T-cell (primary cell): ENCODE data around the gene TNS4. TPM values are rescaled to one million over a fixed set of nuclear protein-coding genes. Genes with fewer than 3 reads are reported as not detected.

ENCODE experiments used
- ATAC-seq, 4 experiments: fragments of 200-7000 bp in 3 of 4; fragments of 150-1000 bp in 1 of 4; cut with Tn5 transposase; replicated peaks in 1 of 4; 1 replicate in 3 of 4; 2 replicates in 1 of 4; pipeline ENCODE4 v1.10.0; 2021; ENCODE audit warnings: moderate library complexity in 3 of 4, mild to moderate bottlenecking in 2 of 4, moderate number of reproducible peaks in 1 of 4
- CTCF ChIA-PET, 2 donors: fragments of 300-600 bp; sonication (Branson Sonifier 250); formaldehyde crosslinking; loops; one replicate each; lab custom pipeline; 2022; ENCODE audit warnings: antibody characterized with exemption in 2 of 2; lab: Charles Lee
- POLR2A ChIA-PET, 2 donors: fragments of 300-600 bp; sonication (Branson Sonifier 250); formaldehyde crosslinking; loops; one replicate each; lab custom pipeline; 2022; ENCODE audit warnings: antibody characterized with exemption in 2 of 2; lab: Charles Lee
- DNase-seq, 35 experiments: peaks; one replicate each; pipeline versions ENCODE4 v3.0.0 to v3.0.0-alpha.2; 2013 to 2023
- H3K27ac ChIP-seq: one replicate; pipeline ENCODE4 v1.5.1; 2013; ENCODE audit warnings: low read length
- H3K27me3 ChIP-seq, 2 experiments: replicated peaks in 1 of 2; 1 replicate in 1 of 2; 2 replicates in 1 of 2; pipeline versions ENCODE4 v1.6.1 to v1.7.0; 2013; ENCODE audit warnings: low read length in 1 of 2, mixed read lengths in 1 of 2; ENCODE audit not compliant: control insufficient read depth in 2 of 2, insufficient read depth in 2 of 2; ENCODE audit errors: extremely low read depth in 1 of 2
- H3K36me3 ChIP-seq, 2 donors: 1 replicate in 1 of 2; 2 replicates in 1 of 2; pipeline versions ENCODE4 v1.6.1 to v1.7.0; 2013; ENCODE audit warnings: low read length in 1 of 2; ENCODE audit not compliant: control insufficient read depth in 2 of 2, insufficient read depth in 1 of 2; ENCODE audit errors: extremely low read depth in 1 of 2
- H3K4me1 ChIP-seq, 2 experiments: 1 replicate in 1 of 2; 2 replicates in 1 of 2; pipeline versions ENCODE4 v1.6.1 to v1.7.0; 2013; ENCODE audit warnings: low read length in 2 of 2, mixed read lengths in 1 of 2; ENCODE audit not compliant: insufficient read depth in 2 of 2, control insufficient read depth in 1 of 2; ENCODE audit errors: extremely low read depth in 1 of 2
- H3K4me3 ChIP-seq, 2 donors: 1 replicate in 1 of 2; 2 replicates in 1 of 2; pipeline versions ENCODE4 v1.5.1 to v1.7.0; 2013; ENCODE audit warnings: mild to moderate bottlenecking in 2 of 2, low read length in 1 of 2, moderate library complexity in 1 of 2; ENCODE audit not compliant: control insufficient read depth in 1 of 2; ENCODE audit errors: extremely low read depth in 1 of 2
- H3K9me3 ChIP-seq: 2 replicates; pipeline ENCODE4 v1.7.0; 2013
- H3K27ac Mint-ChIP-seq, 2 donors: one replicate each; pipeline ENCODE4 v1.8.0; 2020 to 2021; ENCODE audit warnings: mild to moderate bottlenecking in 2 of 2, mixed read lengths in 2 of 2
- H3K27me3 Mint-ChIP-seq, 2 donors: one replicate each; pipeline ENCODE4 v1.8.0; 2021 to 2022; ENCODE audit warnings: mixed read lengths in 2 of 2
- H3K36me3 Mint-ChIP-seq: one replicate; pipeline ENCODE4 v1.8.0; 2021; ENCODE audit warnings: mixed read lengths
- H3K4me1 Mint-ChIP-seq, 3 donors: one replicate each; pipeline ENCODE4 v1.8.0; 2020 to 2022; ENCODE audit warnings: mixed read lengths in 3 of 3, mild to moderate bottlenecking in 1 of 3
- H3K4me3 Mint-ChIP-seq, 3 donors: one replicate each; pipeline ENCODE4 v1.8.0; 2020 to 2022; ENCODE audit warnings: mild to moderate bottlenecking in 3 of 3, mixed read lengths in 3 of 3, moderate library complexity in 3 of 3
- H3K9me3 Mint-ChIP-seq, 3 donors: one replicate each; pipeline ENCODE4 v1.8.0; 2020 to 2022; ENCODE audit warnings: mixed read lengths in 3 of 3
- WGBS: methylation state at CpG from one replicate; pipeline ENCODE4 v1.1.5; 2013; ENCODE audit warnings: missing lambda C conversion rate; ENCODE audit not compliant: insufficient coverage; 5-methylcytosine and 5-hydroxymethylcytosine counted together
- total RNA-seq, 35 experiments: library from RNA in 6 of 35; stranded (reverse) in 6 of 35; fragments of 120-200 nt in 1 of 35; gene quantifications; one replicate each; pipeline versions ENCODE4 v1.2.1 to v1.2.4 and lab custom pipeline; 2013 to 2026

The TNS4 gene
- total RNA-seq, 5 donors from 2014 or later (not counting 1 experiment from before 2014, with no cell fraction given): 0.55 to 3.7 (median 0.66) TPM

DNA sequence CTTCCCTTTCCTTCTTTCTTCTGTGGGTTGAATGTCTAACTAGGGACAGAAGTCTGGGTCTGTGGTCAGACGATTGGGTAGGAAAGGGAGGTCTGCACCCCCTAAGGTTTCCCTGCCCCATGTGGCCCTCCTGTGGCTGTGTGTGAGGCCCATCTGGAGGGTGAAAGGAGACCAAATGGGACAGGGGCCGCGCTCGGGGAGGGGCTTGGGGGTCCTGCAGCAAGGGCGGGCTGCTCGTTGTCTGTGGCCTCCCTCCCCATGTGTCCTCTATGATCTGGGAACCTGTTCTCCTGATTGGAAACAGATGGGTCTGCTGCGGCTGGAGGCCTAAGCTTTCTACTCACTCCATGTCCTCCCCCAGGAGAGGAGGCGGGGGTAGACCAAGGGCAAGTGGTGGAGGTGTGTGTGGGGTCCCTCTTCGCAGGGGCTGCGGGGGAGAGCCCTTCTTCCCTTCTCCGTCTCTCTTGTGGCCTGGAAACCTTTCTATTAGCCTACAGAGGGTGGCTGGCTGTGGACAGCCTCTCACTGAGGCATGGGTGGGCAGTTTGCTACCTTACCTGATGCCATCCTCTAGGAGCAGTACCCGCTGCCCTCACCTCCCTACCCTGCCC is 39.6 kb downstream of the TNS4 start:
- WGBS: 100% methylated on average over 1 of the region's 12 CpGs
- ChIA-PET CTCF (no interaction called here), POLR2A (no interaction called here)
- Histone ChIP-seq H3K4me3 (no peak overlapping the region), H3K9me3 (no peaks in the 10 kb centered on the region), H3K27ac (no peak overlapping the region), H3K36me3 (no peaks in the 10 kb centered on the region), H3K4me1 (no peaks in the 10 kb centered on the region), H3K27me3 (no peaks in the 10 kb centered on the region)
- no peak overlapping the region for H3K4me3 Mint-ChIP-seq
- no peaks in the 10 kb centered on the region for H3K9me3 Mint-ChIP-seq
- ATAC-seq: no peak
- no peak for DNase-seq
- no peak overlapping the region for H3K27ac Mint-ChIP-seq
- no peaks in the 10 kb centered on the region for H3K27me3 Mint-ChIP-seq
- H3K4me1 Mint-ChIP-seq: no peaks in the 10 kb centered on the region
- H3K36me3 Mint-ChIP-seq: no peaks in the 10 kb centered on the region

GRCh38 chr17:40460968-40461731 is 40.3 kb downstream of the TNS4 start:
- no peak overlapping the region for H3K4me3 Mint-ChIP-seq
- ATAC-seq: no peak

GRCh38 chr17:40460604-40460967 is 40.8 kb downstream of the TNS4 start:
- Mint-ChIP-seq H3K27ac (no peak overlapping the region), H3K9me3 (no peaks in the 10 kb centered on the region), H3K4me3 (no peak overlapping the region), H3K27me3 (no peaks in the 10 kb centered on the region), H3K4me1 (no peaks in the 10 kb centered on the region), H3K36me3 (peaks cover 4% of the 10 kb centered on the region)
- Histone ChIP-seq H3K4me3 (no peak overlapping the region), H3K27ac (no peak overlapping the region), H3K4me1 (no peaks in the 10 kb centered on the region), H3K27me3 (no peaks in the 10 kb centered on the region), H3K9me3 (no peaks in the 10 kb centered on the region), H3K36me3 (no peaks in the 10 kb centered on the region)
- ChIA-PET POLR2A (no interaction called here), CTCF (no interaction called here)
- WGBS: 67% methylated on average over 1 of the region's 3 CpGs
- DNase-seq (no peak), ATAC-seq (no peak)

More at GRCh38 chr17:40460968-40461731, 40.3 kb downstream of the TNS4 start:
- Mint-ChIP-seq H3K9me3 (no peaks in the 10 kb centered on the region), H3K4me1 (no peaks in the 10 kb centered on the region), H3K27me3 (no peaks in the 10 kb centered on the region), H3K36me3 (no peaks in the 10 kb centered on the region), H3K27ac (no peak overlapping the region)
- no peaks in the 10 kb centered on the region for H3K36me3 ChIP-seq
- ChIA-PET CTCF (no interaction called here), POLR2A (no interaction called here)
- DNase-seq: no peak
- H3K9me3 ChIP-seq: no peaks in the 10 kb centered on the region
- no peaks in the 10 kb centered on the region for H3K27me3 ChIP-seq
- no peak overlapping the region for H3K27ac ChIP-seq
- no peak overlapping the region for H3K4me3 ChIP-seq
- WGBS: 97% methylated on average over 6 of the region's 9 CpGs
- no peaks in the 10 kb centered on the region for H3K4me1 ChIP-seq

DNA sequence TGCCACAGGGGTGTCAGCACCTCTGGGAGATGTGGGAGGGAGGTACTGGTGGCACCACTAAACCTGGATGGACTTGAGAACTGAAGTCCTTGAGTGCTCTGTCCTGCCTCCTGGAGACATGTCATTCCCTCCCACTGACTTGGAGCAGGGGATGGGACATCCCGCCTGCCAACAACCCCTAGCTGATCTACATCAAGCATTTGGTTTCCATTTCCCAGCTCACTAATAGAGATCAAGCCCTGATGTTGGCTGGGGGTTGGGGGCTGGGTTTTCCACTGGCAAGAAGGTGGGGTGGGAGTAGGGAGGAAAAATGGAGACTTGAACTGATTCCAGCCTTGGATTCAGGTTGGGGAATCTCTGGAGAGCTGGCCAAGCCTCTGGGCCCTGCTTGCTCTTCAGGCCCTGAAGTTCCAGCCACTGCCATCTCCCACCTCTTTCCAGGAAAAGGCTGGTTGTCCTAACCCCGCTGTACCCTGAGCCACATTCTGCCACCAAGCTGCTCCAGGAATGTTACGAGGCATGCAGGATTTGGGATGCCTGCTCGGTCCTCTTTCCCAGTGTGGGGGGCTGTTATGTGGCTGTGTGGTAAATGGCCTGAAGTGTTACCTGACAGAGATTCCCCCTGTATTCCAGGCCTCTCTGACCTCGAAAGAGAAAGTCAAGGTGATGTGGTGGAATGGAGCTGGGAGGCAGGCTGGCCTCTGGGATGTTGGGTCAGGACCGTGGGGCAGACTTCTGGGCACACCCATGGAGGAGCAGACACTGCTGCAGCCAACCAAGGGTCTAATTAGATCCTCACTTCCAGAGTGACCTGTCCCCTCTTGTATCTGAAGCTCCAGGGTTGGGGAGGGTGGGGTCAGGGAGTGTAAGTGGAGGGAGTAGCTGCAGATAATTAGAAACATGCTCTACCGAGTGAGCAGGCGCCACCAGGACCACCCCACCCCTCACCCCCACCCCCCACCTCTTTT is 41.5 kb downstream of the TNS4 start:
- Histone ChIP-seq H3K27me3 (no peaks in the 10 kb centered on the region), H3K36me3 (no peaks in the 10 kb centered on the region), H3K4me1 (no peaks in the 10 kb centered on the region), H3K4me3 (no peak overlapping the region), H3K27ac (no peak overlapping the region), H3K9me3 (no peaks in the 10 kb centered on the region)
- WGBS: 98% methylated on average over 4 of the region's 8 CpGs
- H3K4me3 Mint-ChIP-seq: no peak overlapping the region
- no peak overlapping the region for H3K27ac Mint-ChIP-seq
- no peaks in the 10 kb centered on the region for H3K9me3 Mint-ChIP-seq
- CTCF ChIA-PET: interaction anchor here in 1 of 2 donors (0.5 kb wide), 1 partner anchor 1379 kb away, joined by 6 read pairs; no protein-coding TSS in a partner anchor
- POLR2A ChIA-PET: interaction anchor here (0.6 kb wide), 3 partner anchors 25 to 1839 kb away, joined by 3 to 4 read pairs (median 3); no protein-coding TSS in a partner anchor
- H3K4me1 Mint-ChIP-seq: no peaks in the 10 kb centered on the region
- no peaks in the 10 kb centered on the region for H3K27me3 Mint-ChIP-seq
- H3K36me3 Mint-ChIP-seq: peaks cover 4% of the 10 kb centered on the region
- DNase-seq: no peak
- ATAC-seq: no peak

DNA sequence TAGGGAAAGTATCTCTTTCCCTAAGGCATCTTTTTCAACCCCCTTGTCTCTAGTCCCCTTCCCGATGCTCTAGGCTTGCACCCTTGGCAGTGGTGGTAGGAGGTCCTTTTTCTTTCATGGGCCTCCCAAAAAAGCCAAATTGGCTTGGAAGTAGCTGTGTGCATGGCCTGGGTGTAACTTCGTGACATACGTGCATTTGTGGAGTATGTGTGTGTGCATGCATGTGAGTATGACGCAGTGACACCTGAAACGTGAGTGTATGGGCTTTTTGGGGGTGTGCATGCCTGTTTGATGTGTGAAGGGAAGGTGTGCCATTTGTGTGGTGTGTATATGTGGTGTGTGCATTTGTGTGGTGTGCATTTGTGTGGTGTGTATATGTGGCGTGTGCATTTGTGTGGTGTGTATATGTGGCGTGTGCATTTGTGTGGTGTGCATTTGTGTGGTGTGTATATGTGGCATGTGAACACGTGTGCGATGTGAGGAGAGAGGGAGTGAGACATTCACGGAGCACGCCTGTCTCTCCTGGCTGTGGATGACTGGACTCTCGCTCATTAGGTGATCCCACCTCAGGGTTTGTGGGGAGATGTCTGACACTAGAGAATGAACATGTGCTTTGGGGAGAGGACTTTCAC is 42.5 kb downstream of the TNS4 start:
- ATAC-seq (no peak), DNase-seq (no peak)
- Histone ChIP-seq H3K9me3 (no peaks in the 10 kb centered on the region), H3K36me3 (no peaks in the 10 kb centered on the region), H3K27me3 (peaks cover 0 to 3% of the 10 kb centered on the region in 2 experiments), H3K4me1 (no peaks in the 10 kb centered on the region), H3K4me3 (no peak overlapping the region), H3K27ac (no peak overlapping the region)
- no peak overlapping the region for H3K4me3 Mint-ChIP-seq
- H3K4me1 Mint-ChIP-seq: no peaks in the 10 kb centered on the region
- WGBS: 92% methylated on average over 11 of the region's 12 CpGs
- no peaks in the 10 kb centered on the region for H3K27me3 Mint-ChIP-seq
- no peak overlapping the region for H3K27ac Mint-ChIP-seq
- ChIA-PET POLR2A (interaction anchor here in 1 of 2 donors (0.6 kb wide), 1 partner anchor 24 kb away, joined by 3 read pairs; no protein-coding TSS in a partner anchor), CTCF (no interaction called here)
- no peaks in the 10 kb centered on the region for H3K9me3 Mint-ChIP-seq
- H3K36me3 Mint-ChIP-seq: peaks cover 4% of the 10 kb centered on the region
